HepG2 (cell line): Measurements from ENCODE around the gene ACADVL. TPM values are rescaled to one million over a fixed set of nuclear protein-coding genes. Genes with fewer than 3 reads are reported as not detected.

Experiments used
- ARID2 ChIP-seq: sonication (generic); formaldehyde crosslinking; IDR thresholded peaks from 2 replicates; pipeline ENCODE4 v1.8.1; 2022; ENCODE audit warnings: mild to moderate bottlenecking, missing genetic modification reagents, borderline replicate concordance
- HNRNPK ChIP-seq: fragments of 200-400 bp; formaldehyde crosslinking; IDR thresholded peaks from 2 replicates; pipeline ENCODE4 v1.6.1; 2018; ENCODE audit warnings: low read length, low read depth, moderate library complexity, mild to moderate bottlenecking; ENCODE audit not compliant: poor library complexity, severe bottlenecking
- KDM4B ChIP-seq: sonication (generic); formaldehyde crosslinking; IDR thresholded peaks from 2 replicates; pipeline ENCODE4 v1.4.0; 2020; ENCODE audit warnings: missing genetic modification reagents
- RARG ChIP-seq: sonication (generic); formaldehyde crosslinking; IDR thresholded peaks from 2 replicates; pipeline ENCODE4 v1.4.0; 2020; ENCODE audit warnings: low read depth, mild to moderate bottlenecking, missing genetic modification reagents
- REL ChIP-seq: sonication (generic); formaldehyde crosslinking; conservative IDR thresholded peaks from 2 replicates; pipeline ENCODE4 v1.8.0; 2022; ENCODE audit warnings: mild to moderate bottlenecking, missing genetic modification reagents, moderate library complexity
- SALL1 ChIP-seq: sonication (generic); formaldehyde crosslinking; IDR thresholded peaks from 2 replicates; pipeline ENCODE4 v1.8.0; 2022; ENCODE audit warnings: mild to moderate bottlenecking, missing genetic modification reagents
- SALL2 ChIP-seq: sonication (generic); formaldehyde crosslinking; IDR thresholded peaks from 2 replicates; pipeline ENCODE4 v1.8.1; 2023; ENCODE audit warnings: mild to moderate bottlenecking, missing genetic modification reagents, inconsistent platforms
- SRSF9 ChIP-seq: fragments of 200-400 bp; formaldehyde crosslinking; IDR thresholded peaks from 2 replicates; pipeline ENCODE4 v1.6.1; 2018; ENCODE audit warnings: borderline replicate concordance, mild to moderate bottlenecking, low read depth, low read length; ENCODE audit not compliant: insufficient read depth, poor library complexity, severe bottlenecking
- TAF1 ChIP-seq: sonication (generic); formaldehyde crosslinking; IDR thresholded peaks from 2 replicates; pipeline ENCODE4 v1.4.0; 2020; ENCODE audit warnings: missing genetic modification reagents
- TBX2 ChIP-seq: sonication (generic); formaldehyde crosslinking; IDR thresholded peaks from 2 replicates; pipeline ENCODE4 v1.5.0; 2020; ENCODE audit warnings: missing genetic modification reagents, mild to moderate bottlenecking, borderline replicate concordance
- ZBTB7B ChIP-seq: sonication (generic); formaldehyde crosslinking; IDR thresholded peaks from 2 replicates; pipeline ENCODE4 v1.4.0; 2020; ENCODE audit warnings: missing genetic modification reagents
- ZNF24 ChIP-seq: fragments of 450-650 bp; IDR thresholded peaks from 2 replicates; pipeline ENCODE4 v1.6.1; 2017; ENCODE audit warnings: antibody characterized with exemption, mild to moderate bottlenecking
- ZNF256 ChIP-seq: sonication (generic); formaldehyde crosslinking; conservative IDR thresholded peaks from 2 replicates; pipeline ENCODE4 v1.4.0; 2020; ENCODE audit warnings: missing genetic modification reagents
- ZNF264 ChIP-seq: sonication (generic); formaldehyde crosslinking; IDR thresholded peaks from 2 replicates; pipeline ENCODE4 v1.4.0; 2020; ENCODE audit warnings: missing genetic modification reagents
- ZNF350 ChIP-seq: sonication (generic); formaldehyde crosslinking; IDR thresholded peaks from 2 replicates; pipeline ENCODE4 v1.4.0; 2020; ENCODE audit warnings: mild to moderate bottlenecking, low read depth, missing genetic modification reagents, borderline replicate concordance
- ZNF556 ChIP-seq: sonication (generic); formaldehyde crosslinking; IDR thresholded peaks from 2 replicates; pipeline ENCODE4 v1.4.0; 2020; ENCODE audit warnings: mild to moderate bottlenecking, missing genetic modification reagents, borderline replicate concordance
- ZNF570 ChIP-seq: sonication (generic); formaldehyde crosslinking; IDR thresholded peaks from 2 replicates; pipeline ENCODE4 v1.4.0; 2020; ENCODE audit warnings: mild to moderate bottlenecking, missing genetic modification reagents, borderline replicate concordance
- ZNF672 ChIP-seq: sonication (generic); formaldehyde crosslinking; IDR thresholded peaks from 2 replicates; pipeline ENCODE4 v1.8.1; 2022; ENCODE audit warnings: missing genetic modification reagents
- ZNF678 ChIP-seq: sonication (generic); formaldehyde crosslinking; IDR thresholded peaks from 2 replicates; pipeline ENCODE4 v1.4.0; 2020; ENCODE audit warnings: mild to moderate bottlenecking, missing genetic modification reagents
- ZNF768 ChIP-seq: sonication (generic); formaldehyde crosslinking; IDR thresholded peaks from 2 replicates; pipeline ENCODE4 v1.4.0; 2020; ENCODE audit warnings: missing genetic modification reagents
- polyA plus RNA-seq, 8 experiments: library from polyadenylated mRNA; depleted of rRNA in 3 of 8; stranded (reverse) in 7 of 8; unstranded in 1 of 8; fragments of >200 nt; fragmentation: Illumina TruSeq in 4 of 8; extraction: Trizol in 4 of 8; gene quantifications; 2 replicates each; pipeline versions ENCODE4 v1.2.1 to v1.2.3, GENCODE V29; 2011 to 2016; ENCODE audit warnings: low read depth in 4 of 8, missing spikeins in 1 of 8, mixed read lengths in 1 of 8; ENCODE audit not compliant: insufficient read depth in 1 of 8
- total RNA-seq, 5 experiments: library from RNA; depleted of rRNA; stranded (reverse); fragments of >200 nt; fragmentation: Illumina TruSeq; extraction: Trizol; gene quantifications; 2 replicates each; pipeline ENCODE4 v1.2.3, GENCODE V29; 2016; ENCODE audit warnings: low read depth in 1 of 5
- TF ChIP-seq, protein P1 (sequence below): sonication (generic); formaldehyde crosslinking; IDR thresholded peaks from 2 replicates; pipeline ENCODE4 v1.5.0; 2020; ENCODE audit warnings: mild to moderate bottlenecking, missing genetic modification reagents
- TF ChIP-seq, protein P2 (sequence below): sonication (generic); formaldehyde crosslinking; IDR thresholded peaks from 2 replicates; pipeline ENCODE4 v1.5.0; 2020; ENCODE audit warnings: mild to moderate bottlenecking, low read depth, missing genetic modification reagents, borderline replicate concordance
- TF ChIP-seq, protein P3 (sequence below): sonication (generic); formaldehyde crosslinking; IDR thresholded peaks from 2 replicates; pipeline ENCODE4 v1.9.0; 2021; ENCODE audit warnings: missing genetic modification reagents, mild to moderate bottlenecking, borderline replicate concordance
- TF ChIP-seq, protein P4 (sequence below): sonication (generic); formaldehyde crosslinking; IDR thresholded peaks from 2 replicates; pipeline ENCODE4 v1.4.0; 2020; ENCODE audit warnings: low read depth, mild to moderate bottlenecking, missing genetic modification reagents

Gene ACADVL
- total and polyA plus RNA-seq, 2 of the 13 experiments (the other 11 are each of a cell fraction or from before 2014, with no cell fraction given): 219 to 412 TPM

DNA sequence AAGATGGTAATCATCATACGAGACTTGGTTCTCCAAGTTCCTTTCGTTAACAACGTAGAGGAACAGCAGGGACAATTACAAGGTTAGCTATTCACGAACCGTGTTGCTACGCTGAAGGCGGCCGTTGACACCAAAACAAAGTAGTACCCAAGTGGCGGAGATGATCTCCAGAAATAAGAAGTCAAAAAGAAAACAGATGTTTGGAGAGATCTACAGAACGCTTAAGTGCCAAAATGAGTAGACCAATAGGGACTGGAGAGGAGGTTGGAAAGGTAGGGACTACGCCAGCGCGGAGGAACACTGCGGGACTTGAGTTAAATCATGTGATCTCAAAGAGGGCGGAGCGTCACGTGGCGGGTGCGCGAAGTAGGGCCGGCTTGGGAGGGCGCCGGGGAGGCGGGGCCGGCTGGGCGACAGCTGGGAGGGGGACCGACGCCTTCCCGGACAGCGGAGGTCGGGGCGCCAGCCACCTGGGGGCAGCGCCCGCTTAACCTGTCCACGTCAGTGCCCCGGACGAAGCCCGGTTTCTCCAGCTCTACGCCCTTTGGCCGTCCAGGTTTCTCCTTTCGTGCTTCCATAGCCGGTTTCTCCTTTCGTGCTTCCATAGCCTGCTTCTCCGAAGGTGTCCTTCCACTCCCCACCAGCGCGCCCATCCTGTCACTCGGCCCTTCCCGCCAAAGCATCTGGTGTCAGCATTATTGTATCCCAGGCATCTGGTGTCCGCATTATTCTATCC is 23.1 kb downstream of the ACADVL start (continued):
- TF ChIP-seq KDM4B (no peak; the same call in 1 of the 2 replicates), ZNF264 (CRISPR knock-in tag) (no peak), ARID2 (CRISPR knock-in tag) (no peak), ZNF556 (CRISPR knock-in tag) (peak; percentile 44), ZNF678 (CRISPR knock-in tag) (no peak; the same call in 1 of the 2 replicates), ZNF350 (CRISPR knock-in tag) (peak; percentile 41; the same call in 1 of the 2 replicates), ZBTB7B (CRISPR knock-in tag) (0 out of 2 replicates have a peak, but pooled peaks have one; percentile 33), ZNF256 (CRISPR knock-in tag) (no peak), SRSF9 (no peak), ZNF672 (no peak), TBX2 (CRISPR knock-in tag) (peak; percentile 48), REL (CRISPR knock-in tag) (no peak), RARG (no peak), ZNF24 (0 out of 2 replicates have a peak, but pooled peaks have one; percentile 64), SALL2 (peak; percentile 34; the same call in 1 of the 2 replicates), SALL1 (CRISPR knock-in tag) (peak; percentile 76; the same call in 1 of the 2 replicates), HNRNPK (no peak), TAF1 (CRISPR knock-in tag) (peak; percentile 55; the same call in 1 of the 2 replicates), ZNF768 (peak; percentile 39; the same call in 1 of the 2 replicates), ZNF570 (CRISPR knock-in tag) (no peak)
- TF ChIP-seq, protein P1, sequence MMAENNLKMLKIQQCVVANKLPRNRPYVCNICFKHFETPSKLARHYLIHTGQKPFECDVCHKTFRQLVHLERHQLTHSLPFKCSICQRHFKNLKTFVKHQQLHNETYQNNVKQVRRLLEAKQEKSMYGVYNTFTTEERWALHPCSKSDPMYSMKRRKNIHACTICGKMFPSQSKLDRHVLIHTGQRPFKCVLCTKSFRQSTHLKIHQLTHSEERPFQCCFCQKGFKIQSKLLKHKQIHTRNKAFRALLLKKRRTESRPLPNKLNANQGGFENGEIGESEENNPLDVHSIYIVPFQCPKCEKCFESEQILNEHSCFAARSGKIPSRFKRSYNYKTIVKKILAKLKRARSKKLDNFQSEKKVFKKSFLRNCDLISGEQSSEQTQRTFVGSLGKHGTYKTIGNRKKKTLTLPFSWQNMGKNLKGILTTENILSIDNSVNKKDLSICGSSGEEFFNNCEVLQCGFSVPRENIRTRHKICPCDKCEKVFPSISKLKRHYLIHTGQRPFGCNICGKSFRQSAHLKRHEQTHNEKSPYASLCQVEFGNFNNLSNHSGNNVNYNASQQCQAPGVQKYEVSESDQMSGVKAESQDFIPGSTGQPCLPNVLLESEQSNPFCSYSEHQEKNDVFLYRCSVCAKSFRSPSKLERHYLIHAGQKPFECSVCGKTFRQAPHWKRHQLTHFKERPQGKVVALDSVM: 0 out of 2 replicates have a peak, but pooled peaks have one; percentile 30
- TF ChIP-seq, protein P2, sequence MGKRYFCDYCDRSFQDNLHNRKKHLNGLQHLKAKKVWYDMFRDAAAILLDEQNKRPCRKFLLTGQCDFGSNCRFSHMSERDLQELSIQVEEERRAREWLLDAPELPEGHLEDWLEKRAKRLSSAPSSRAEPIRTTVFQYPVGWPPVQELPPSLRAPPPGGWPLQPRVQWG: no peak
- TF ChIP-seq, protein P3, sequence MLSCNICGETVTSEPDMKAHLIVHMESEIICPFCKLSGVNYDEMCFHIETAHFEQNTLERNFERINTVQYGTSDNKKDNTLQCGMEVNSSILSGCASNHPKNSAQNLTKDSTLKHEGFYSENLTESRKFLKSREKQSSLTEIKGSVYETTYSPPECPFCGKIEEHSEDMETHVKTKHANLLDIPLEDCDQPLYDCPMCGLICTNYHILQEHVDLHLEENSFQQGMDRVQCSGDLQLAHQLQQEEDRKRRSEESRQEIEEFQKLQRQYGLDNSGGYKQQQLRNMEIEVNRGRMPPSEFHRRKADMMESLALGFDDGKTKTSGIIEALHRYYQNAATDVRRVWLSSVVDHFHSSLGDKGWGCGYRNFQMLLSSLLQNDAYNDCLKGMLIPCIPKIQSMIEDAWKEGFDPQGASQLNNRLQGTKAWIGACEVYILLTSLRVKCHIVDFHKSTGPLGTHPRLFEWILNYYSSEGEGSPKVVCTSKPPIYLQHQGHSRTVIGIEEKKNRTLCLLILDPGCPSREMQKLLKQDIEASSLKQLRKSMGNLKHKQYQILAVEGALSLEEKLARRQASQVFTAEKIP: no peak
- TF ChIP-seq, protein P4, sequence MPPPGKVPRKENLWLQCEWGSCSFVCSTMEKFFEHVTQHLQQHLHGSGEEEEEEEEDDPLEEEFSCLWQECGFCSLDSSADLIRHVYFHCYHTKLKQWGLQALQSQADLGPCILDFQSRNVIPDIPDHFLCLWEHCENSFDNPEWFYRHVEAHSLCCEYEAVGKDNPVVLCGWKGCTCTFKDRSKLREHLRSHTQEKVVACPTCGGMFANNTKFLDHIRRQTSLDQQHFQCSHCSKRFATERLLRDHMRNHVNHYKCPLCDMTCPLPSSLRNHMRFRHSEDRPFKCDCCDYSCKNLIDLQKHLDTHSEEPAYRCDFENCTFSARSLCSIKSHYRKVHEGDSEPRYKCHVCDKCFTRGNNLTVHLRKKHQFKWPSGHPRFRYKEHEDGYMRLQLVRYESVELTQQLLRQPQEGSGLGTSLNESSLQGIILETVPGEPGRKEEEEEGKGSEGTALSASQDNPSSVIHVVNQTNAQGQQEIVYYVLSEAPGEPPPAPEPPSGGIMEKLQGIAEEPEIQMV (CRISPR knock-in tag): no peak; the same call in 1 of the 2 replicates
